ENCODE measurements around the gene SPRR2A.
A peak's percentile ranks its signal among the peaks of the same experiment; 100 is the strongest.

SPRR2A gene

DNA sequence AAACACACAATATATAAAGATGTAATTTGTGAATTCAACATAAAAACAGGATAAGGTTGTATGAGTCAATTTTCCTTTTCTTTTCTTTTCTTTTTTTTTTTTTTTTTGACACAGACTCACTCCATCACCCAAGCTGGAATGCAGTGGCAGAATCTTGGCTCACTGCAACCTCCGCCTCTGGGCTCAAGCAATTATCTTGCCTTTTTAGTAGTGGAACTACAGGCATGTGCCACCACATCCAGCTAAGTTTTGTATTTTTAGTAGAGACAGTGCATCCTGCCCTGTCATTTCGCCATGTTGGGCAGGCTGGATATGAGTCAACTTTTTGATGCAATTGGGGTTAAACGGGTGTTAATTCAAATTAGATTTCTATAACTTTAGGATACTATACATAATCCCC is 24.4 kb upstream of the SPRR2A start:
- no peak overlapping the region for H3K4me3 ChIP-seq (ENCODE audit: low read length)
- TF ChIP-seq, protein P1, sequence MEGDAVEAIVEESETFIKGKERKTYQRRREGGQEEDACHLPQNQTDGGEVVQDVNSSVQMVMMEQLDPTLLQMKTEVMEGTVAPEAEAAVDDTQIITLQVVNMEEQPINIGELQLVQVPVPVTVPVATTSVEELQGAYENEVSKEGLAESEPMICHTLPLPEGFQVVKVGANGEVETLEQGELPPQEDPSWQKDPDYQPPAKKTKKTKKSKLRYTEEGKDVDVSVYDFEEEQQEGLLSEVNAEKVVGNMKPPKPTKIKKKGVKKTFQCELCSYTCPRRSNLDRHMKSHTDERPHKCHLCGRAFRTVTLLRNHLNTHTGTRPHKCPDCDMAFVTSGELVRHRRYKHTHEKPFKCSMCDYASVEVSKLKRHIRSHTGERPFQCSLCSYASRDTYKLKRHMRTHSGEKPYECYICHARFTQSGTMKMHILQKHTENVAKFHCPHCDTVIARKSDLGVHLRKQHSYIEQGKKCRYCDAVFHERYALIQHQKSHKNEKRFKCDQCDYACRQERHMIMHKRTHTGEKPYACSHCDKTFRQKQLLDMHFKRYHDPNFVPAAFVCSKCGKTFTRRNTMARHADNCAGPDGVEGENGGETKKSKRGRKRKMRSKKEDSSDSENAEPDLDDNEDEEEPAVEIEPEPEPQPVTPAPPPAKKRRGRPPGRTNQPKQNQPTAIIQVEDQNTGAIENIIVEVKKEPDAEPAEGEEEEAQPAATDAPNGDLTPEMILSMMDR (IDR thresholded peaks at IDR 0.05; ENCODE audit: insufficient read depth, low read depth, low read length, missing control alignments): no peak
- DNase-seq (ENCODE audit: low read depth): no peak

DNA sequence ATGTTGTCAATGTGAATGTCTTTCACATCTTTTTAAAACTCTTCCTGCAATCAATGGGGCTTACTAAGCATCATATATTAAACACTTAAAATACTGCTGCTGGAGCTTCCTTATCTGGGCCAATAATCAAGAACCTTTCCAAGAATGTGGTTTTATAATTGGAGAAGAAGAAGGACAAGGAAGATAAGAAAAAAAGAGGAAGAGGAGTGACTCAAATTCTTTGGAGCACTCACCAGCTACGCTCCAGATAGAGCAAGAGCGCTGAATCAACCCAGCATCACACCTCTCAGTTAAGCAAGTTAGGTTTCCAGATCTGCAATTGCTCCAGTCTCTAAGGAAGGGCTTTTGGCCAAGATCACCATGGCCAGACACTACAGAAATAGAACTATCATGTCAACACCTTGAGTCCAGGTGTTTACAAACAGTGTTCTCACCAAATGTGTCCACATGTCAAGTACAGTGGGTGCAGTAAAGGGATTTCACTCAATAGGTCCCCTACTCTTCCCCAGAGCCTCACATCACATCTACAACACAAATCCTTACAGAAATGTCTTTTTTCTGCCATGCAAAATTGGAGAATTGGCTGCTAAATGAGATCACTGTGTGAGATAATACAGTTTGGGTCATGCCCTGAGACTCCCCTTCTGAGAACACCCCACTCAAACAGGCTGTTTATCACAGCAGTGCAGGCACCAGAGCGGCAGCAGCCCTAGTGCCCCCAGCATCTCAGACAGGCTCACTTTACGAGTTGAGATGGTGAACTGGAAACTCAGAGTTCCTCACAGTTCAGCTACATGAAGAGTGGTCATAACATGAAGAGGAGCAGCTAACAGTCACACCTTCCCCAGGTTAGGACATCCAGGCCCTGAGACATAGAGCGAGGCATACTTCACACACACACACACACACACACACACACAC is 15.8 kb upstream of the SPRR2A start:
- TF ChIP-seq, protein P1 (IDR thresholded peaks at IDR 0.05; ENCODE audit: insufficient read depth, low read depth, low read length, missing control alignments): no peak
- DNase-seq (ENCODE audit: low read depth): no peak
- H3K4me3 ChIP-seq (ENCODE audit: low read length): no peak overlapping the region

DNA sequence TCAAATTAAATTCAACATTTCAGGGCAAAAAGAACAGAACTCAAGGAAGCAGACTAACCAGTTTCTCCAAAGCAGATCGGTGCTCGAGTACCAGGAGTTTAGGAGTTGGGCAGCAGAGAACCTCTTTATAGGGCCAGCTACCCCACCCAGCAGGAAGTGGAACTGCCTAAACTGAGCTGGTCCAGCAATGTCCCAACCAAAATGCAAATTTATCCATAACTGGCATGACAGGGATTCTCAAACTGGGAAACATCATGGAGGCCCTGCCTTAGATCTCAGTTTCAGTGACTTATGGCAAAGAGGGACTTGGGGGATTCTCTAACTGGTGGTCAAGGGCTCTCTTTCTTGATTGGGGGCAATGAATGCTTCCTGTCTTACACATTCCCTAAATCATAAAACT is 14.2 kb upstream of the SPRR2A start, which contains the start of gene SPRR2B:
Gene SPRR2B (minus strand): TSS at position 101 of the 400 bp plus-strand sequence. CDS start 772 bp downstream, outside the sequence.
- TF ChIP-seq, protein P1 (IDR thresholded peaks at IDR 0.05; ENCODE audit: insufficient read depth, low read depth, low read length, missing control alignments): no peak
- no peak within 1 kb of the TSS for H3K4me3 ChIP-seq (ENCODE audit: low read length)
- DNase-seq (ENCODE audit: low read depth): no peak

DNA sequence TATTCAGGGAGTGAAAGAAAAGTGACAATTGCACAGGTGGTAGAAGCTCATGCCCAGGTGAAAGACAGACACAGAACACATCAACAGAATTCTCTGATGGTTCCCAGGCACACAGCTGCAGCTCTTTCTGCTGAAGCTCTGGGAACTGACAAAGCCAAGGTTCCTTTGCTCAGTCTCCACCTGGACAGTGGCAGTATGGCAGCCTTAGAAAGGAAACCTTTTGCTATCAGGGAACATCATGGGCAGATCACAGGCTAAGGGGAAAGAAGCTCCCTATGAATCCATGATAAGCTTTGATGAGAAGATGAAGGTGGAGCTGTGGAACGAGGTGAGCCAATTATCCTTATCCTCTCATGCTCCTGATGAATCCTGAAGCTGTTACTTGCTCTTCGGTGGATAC is 12.9 kb upstream of the SPRR2A start:
- DNase-seq (ENCODE audit: low read depth): no peak

DNA sequence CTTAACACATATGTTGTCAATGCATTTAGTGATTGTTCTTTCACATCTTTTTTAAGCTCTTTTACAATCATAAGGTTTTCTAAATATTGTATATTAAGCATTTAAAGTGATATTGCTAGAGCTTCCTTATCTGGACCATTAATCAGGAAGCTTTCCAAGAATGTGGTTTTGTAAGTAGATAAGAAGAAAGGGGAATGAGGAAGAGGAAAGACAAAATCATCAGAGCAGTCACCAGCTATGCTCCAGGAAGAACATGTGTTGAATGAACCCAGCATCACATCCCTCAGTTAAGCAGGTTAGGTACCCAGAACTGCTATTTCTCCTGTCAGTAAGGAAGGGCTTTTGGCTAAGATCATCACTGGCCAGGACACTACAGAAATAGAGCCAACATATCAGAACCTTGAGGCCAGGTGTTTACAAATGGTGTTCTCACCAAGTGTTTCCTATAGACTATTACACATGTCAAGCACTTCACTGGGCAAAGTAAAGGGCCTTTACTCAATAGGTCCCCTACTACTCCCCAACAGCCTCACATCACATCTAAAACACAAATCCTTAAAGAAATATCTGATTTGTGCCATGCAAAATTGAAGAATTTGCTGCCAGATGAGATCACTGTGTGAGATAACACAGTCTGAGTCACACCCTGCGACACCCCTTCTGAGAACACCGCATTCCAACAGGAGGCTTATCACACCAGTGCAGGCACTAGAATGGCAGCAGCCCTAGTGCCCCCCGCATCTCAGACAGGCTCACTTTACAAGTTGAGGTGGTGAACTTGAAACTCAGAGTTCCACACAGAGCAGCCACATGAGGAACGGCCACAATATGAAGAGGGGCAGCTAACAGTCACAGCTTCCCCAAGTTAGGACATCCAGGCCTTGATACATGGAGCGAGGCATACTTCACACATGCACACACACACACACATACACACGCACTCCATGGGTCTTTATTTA is 1.8 kb upstream of the SPRR2A start:
- H3K4me3 ChIP-seq (ENCODE audit: low read length): no peak overlapping the region
- peak; percentile 54 for DNase-seq (ENCODE audit: low read depth)
- TF ChIP-seq, protein P1 (IDR thresholded peaks at IDR 0.05; ENCODE audit: insufficient read depth, low read depth, low read length, missing control alignments): no peak

More for the DNA sequence above, 12.9 kb upstream of the SPRR2A start:
- TF ChIP-seq, protein P1 (IDR thresholded peaks at IDR 0.05; ENCODE audit: insufficient read depth, low read depth, low read length, missing control alignments): peak; percentile 10
- H3K4me3 ChIP-seq (ENCODE audit: low read length): no peak overlapping the region

DNA sequence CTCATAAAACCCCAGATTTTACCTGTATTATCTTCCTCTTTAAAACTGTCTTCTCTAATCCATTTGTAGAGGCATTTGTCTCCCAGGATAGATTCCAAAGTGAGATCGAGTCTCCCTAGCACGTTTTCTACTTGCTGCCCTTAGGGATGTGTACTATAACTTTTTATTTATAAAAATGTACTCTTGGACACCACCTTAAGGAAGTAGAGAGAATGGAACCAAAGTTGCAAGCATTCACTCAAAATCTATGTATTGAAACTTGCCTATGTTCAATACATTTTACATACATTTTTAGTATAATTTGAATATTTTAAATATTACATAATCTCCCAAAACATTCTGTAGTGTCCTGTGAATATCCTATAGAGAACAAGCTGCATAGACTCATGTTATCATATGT is 842 bp upstream of the SPRR2A start:
- DNase-seq (ENCODE audit: low read depth): no peak
- TF ChIP-seq, protein P1 (IDR thresholded peaks at IDR 0.05; ENCODE audit: insufficient read depth, low read depth, low read length, missing control alignments): peak; percentile 13
- no peak overlapping the region for H3K4me3 ChIP-seq (ENCODE audit: low read length)

Data from epithelial cell of esophagus (primary cell).